MM.1S (cell line): ENCODE data around the gene HHIPL1.

Experiments used
- CTCF ChIP-seq: fragments of 300-600 bp; sonication (generic); IDR thresholded peaks from 2 replicates; pipeline ENCODE4 v1.5.1; 2016; ENCODE audit warnings: antibody characterized with exemption, low read length, mixed read lengths
- EZH2 ChIP-seq: fragments of 300-600 bp; sonication (generic); optimal IDR thresholded peaks from 2 replicates; pipeline ENCODE3; 2017; ENCODE audit warnings: low read depth, mild to moderate bottlenecking, antibody characterized with exemption, low read length, mixed read lengths
- EZH2phosphoT487 ChIP-seq: fragments of 300-600 bp; sonication (generic); IDR thresholded peaks from 2 replicates; pipeline ENCODE4 v1.6.1; 2018; ENCODE audit warnings: antibody characterized with exemption, low read length

DNA sequence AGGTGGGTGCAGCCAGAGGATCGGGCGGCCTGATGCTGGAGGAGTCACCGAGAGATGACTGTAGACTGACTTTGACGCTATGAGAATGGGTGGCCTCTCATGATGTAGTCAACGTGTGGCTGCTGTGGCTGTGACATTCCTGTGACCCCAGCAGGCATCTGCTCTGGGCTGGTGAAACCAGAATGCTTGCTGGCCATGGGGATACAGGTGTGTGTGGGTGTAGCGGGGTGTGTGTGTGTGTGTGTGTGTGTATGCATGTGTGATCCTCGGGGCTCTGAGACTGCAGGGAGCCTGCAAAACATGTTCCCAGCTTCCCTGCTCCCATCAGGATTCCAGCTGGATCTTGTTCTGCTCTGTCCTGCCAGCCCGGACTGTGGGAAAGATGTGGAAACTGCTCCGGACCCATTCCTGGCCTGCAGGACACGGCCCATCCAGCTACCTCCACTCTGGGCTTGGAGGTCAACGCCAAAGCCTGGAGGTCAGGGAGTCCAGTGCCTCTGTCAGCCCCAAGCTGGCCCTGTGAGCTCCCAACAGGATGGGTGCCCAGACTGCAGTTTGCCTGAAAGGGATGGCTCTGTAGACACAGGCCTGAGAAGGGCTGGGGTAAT lies 18.8 kb upstream of the HHIPL1 start:
- TF ChIP-seq CTCF (no peak), EZH2 (no peak), EZH2phosphoT487 (no peak)
